GM12875 (cell line): ENCODE results near the gene IFNGR2.

Experiments used
- H3K4me3 ChIP-seq: one replicate; pipeline ENCODE4 v1.5.1; 2011; ENCODE audit warnings: low read depth, low read length, control low read depth
- TF ChIP-seq, protein P1 (sequence below): IDR thresholded peaks from 2 replicates; pipeline ENCODE4 v1.5.1; 2011; ENCODE audit warnings: low read depth, mild to moderate bottlenecking, control low read depth, inconsistent platforms, low read length, moderate library complexity, borderline replicate concordance; ENCODE audit not compliant: insufficient read depth

IFNGR2 gene

DNA sequence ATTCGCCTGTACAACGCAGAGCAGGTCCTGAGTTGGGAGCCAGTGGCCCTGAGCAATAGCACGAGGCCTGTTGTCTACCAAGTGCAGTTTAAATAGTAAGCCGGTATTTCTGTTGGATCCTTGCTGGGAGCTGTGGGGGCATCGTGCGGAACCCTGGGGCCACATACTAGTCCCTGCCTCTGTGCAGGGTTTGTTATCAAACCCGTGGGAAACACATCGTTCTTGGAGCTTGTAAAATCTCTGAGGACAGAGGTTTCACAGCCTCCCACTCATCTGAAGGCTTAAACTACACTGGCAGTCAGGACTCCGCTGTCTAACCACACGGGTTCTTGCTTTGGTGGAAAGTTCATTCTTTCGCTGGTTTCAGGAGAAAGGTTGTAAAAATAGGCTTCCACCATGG is 11.7 kb downstream of the IFNGR2 start:
- TF ChIP-seq, protein P1, sequence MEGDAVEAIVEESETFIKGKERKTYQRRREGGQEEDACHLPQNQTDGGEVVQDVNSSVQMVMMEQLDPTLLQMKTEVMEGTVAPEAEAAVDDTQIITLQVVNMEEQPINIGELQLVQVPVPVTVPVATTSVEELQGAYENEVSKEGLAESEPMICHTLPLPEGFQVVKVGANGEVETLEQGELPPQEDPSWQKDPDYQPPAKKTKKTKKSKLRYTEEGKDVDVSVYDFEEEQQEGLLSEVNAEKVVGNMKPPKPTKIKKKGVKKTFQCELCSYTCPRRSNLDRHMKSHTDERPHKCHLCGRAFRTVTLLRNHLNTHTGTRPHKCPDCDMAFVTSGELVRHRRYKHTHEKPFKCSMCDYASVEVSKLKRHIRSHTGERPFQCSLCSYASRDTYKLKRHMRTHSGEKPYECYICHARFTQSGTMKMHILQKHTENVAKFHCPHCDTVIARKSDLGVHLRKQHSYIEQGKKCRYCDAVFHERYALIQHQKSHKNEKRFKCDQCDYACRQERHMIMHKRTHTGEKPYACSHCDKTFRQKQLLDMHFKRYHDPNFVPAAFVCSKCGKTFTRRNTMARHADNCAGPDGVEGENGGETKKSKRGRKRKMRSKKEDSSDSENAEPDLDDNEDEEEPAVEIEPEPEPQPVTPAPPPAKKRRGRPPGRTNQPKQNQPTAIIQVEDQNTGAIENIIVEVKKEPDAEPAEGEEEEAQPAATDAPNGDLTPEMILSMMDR, result no peak
- H3K4me3 ChIP-seq, result no peak overlapping the region

DNA sequence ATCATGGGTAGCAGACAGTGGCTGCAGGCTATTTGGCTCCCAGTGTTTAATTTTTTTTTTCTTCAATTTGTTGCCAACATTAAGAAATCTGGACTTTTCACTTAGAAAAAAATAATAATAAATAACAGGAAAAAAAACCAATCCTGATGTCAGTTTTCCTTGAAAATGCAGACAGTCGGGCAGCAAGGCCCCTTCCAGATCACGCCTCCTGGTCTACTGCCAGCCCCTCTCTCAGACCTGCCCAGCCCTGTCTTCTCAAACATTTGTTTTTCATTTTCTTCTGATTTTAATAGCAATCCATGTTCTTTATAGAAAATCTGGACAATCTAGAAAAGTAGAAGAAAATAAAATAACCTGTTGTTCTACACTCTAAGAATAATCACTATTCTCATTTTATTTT is 15.5 kb downstream of the IFNGR2 start:
- TF ChIP-seq, protein P1, result no peak
- H3K4me3 ChIP-seq, result no peak overlapping the region

DNA sequence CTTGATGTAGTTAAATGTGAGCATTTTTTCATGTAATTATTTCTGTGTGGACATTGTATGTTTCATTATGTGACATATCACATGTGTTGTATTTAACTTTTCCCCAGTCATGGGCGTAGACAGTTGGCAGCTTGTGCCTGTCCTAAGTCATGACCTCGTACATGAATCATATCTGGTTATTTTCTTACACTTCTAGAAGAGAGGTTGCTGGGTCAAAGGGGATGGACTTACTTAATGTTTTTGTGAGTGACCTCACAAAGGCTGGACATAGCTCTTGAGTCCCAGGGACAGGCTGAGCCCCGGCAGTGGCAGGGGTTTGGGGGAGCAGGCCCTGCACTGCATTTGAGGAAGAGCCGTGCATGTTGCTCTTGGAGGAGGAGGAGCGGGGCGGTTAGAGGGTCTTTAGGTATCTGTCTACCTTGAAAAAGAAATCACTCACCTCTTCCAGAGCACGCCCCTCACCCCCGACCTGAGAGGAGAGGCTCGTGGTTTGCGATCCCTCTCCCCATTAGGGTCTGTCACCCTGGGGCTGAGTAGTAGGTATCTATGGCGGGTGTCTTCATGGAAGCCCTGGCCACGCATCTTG is 16.4 kb downstream of the IFNGR2 start:
- TF ChIP-seq, protein P1, result no peak
- H3K4me3 ChIP-seq, result no peak overlapping the region

DNA sequence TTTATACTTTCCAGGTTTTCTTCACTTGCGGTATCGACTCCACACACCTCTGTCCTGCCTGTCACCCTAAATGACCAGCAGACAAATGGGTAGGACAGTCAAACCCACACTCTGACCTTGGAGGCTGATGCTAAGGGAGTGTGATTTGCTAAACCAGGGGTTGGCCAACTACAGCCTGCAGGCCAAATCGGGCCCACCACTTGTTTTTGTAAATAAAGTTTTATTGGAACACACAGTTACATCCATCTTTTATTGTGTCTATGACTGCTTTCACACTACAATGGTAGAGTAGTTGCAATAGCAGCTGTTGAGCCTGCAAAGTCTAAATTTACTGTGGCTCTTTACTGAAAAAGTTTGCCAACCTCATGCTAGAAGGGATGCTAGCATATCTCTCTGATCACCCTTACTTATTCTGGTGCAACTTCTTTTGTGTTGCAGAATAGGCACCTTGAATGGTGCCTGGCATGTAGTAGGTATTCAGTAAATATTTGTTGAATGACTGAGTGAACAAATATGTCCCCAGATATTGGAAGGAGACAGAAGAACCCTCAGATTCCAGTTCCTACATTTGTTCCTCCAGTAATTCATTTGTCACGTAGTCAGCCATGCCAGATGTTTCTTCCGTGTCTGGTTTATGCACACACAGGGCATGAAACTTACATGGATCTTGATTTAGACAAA is 18.6 kb downstream of the IFNGR2 start:
- TF ChIP-seq, protein P1, result no peak
- H3K4me3 ChIP-seq, result no peak overlapping the region

DNA sequence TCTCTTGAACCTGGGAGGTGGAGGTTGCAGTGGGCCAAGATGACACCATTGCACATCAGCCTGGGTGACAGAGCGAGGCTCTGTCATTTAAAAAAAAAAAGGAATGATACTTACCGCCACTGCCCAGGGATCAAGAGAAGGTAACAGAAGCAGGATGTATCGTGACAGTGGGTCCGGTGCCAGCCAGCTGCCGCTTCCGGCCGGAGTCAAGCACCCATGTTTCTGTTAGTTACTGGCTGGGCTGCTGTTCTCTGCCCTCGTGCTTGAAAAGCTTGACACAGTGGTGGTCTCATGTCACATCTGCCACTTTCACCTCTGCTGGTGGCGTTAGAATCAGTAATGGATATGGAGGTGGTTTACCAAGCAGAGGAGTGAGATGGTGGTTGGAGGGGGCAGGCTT is 21.0 kb downstream of the IFNGR2 start:
- TF ChIP-seq, protein P1, result no peak
- H3K4me3 ChIP-seq, result no peak overlapping the region

DNA sequence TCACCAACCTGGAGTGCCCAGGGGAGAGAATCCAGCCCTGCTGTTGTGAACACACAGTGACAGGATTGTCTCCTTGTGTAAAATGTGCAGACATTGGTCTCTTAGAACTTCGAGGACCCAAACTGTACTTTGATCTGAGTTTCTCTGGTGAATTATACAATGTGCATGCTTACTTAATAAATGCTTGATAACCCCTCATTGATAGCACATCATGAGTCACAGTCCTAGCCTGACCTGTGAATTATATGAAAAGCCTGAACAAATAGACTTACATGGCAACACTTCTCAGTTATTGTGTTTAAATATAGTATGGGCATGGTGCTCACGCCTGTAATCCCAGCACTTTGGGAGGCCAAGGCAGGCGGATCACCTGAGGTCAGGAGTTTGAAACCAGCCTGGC is 22.6 kb downstream of the IFNGR2 start:
- no peak overlapping the region for H3K4me3 ChIP-seq
- TF ChIP-seq, protein P1, result no peak

DNA sequence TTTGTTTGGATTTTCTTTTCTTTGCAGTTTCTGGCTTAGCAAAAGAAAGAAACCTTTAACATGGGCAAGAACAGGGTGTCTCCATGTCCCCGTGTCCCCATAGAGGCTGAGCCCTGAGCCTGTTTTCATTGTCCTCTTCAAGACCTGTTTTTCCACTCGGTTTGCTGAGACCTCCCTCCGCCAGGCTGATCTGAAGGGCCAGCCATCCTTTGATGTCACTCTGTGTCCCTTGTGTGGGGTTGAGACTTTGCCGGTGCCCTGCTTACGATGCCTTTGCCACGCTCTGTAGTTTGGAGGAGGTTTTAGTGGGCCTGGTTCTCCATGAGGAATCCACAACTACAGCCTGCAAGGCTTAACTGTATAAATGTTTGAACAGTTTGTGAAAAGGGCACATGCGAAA is 23.8 kb downstream of the IFNGR2 start:
- TF ChIP-seq, protein P1, result no peak
- H3K4me3 ChIP-seq, result no peak overlapping the region
